SK-N-SH (cell line): Measurements from ENCODE around the gene ANKFN1. TPM values are rescaled to one million over a fixed set of nuclear protein-coding genes. Genes with fewer than 3 reads are reported as not detected.

ENCODE experiments used
- CTCF ChIA-PET: fragments of 300-600, 350-600 bp; formaldehyde crosslinking; extraction: SDS; loops from one replicate; lab custom pipeline; 2021; lab: Yijun Ruan, JAX
- POLR2A ChIA-PET: fragments of 350-600 bp; sonication (Branson Sonifier 250); formaldehyde crosslinking; extraction: SDS; loops from one replicate; lab custom pipeline; 2020; ENCODE audit warnings: antibody characterized with exemption, inconsistent platforms; lab: Yijun Ruan, JAX
- DNase-seq: peaks from one replicate; pipeline ENCODE4 v3.0.0; 2012
- H2AFZ ChIP-seq: fragments of 200-600 bp; sonication (generic); 2 replicates; pipeline ENCODE4 v1.8.1; 2016; ENCODE audit warnings: antibody characterized with exemption, mild to moderate bottlenecking, low read depth
- H3F3A ChIP-seq: fragments of 200-600 bp; sonication (generic); replicated peaks from 2 replicates; pipeline ENCODE3; 2016; ENCODE audit warnings: antibody characterized with exemption, mild to moderate bottlenecking; ENCODE audit not compliant: insufficient read depth
- H3K27ac ChIP-seq, 2 experiments: fragments of 200-500 bp in 1 of 2; fragments of 200-600 bp in 1 of 2; sonication (Bioruptor generic) in 1 of 2; sonication (generic), shearing (Covaris generic) in 1 of 2; 2 replicates each; pipeline versions ENCODE4 v1.5.1 to v1.6.1; 2014 to 2016; ENCODE audit warnings: low read depth in 2 of 2, inconsistent platforms in 1 of 2, low read length in 1 of 2, mild to moderate bottlenecking in 1 of 2, mixed read lengths in 1 of 2
- H3K27me3 ChIP-seq: fragments of 200-600 bp; sonication (generic), shearing (Covaris generic); 2 replicates; pipeline ENCODE4 v1.6.1; 2016; ENCODE audit warnings: mixed run types; ENCODE audit not compliant: insufficient read depth
- H3K36me3 ChIP-seq, 2 experiments: fragments of 200-500 bp in 1 of 2; fragments of 200-600 bp in 1 of 2; sonication (Bioruptor generic) in 1 of 2; sonication (generic) in 1 of 2; replicated peaks in 1 of 2; 2 replicates each; pipeline versions ENCODE3 to v1.5.1; 2014 to 2016; ENCODE audit warnings: low read length in 1 of 2, mild to moderate bottlenecking in 1 of 2; ENCODE audit not compliant: insufficient read depth in 2 of 2, control insufficient read depth in 1 of 2
- H3K4me1 ChIP-seq, 2 experiments: fragments of 200-500 bp in 1 of 2; fragments of 200-600 bp in 1 of 2; sonication (Bioruptor generic) in 1 of 2; sonication (generic), shearing (Covaris generic) in 1 of 2; 2 replicates each; pipeline versions ENCODE4 v1.5.1 to v1.6.1; 2014 to 2016; ENCODE audit warnings: low read depth in 1 of 2, low read length in 1 of 2, mixed run types in 1 of 2; ENCODE audit not compliant: insufficient read depth in 2 of 2, control insufficient read depth in 1 of 2
- H3K4me2 ChIP-seq: fragments of 200-600 bp; sonication (generic), shearing (Covaris generic); 2 replicates; pipeline ENCODE4 v1.6.1; 2017; ENCODE audit warnings: mixed run types
- H3K4me3 ChIP-seq, 2 experiments: fragments of 200-500 bp in 1 of 2; fragments of 200-600 bp in 1 of 2; sonication (Bioruptor generic) in 1 of 2; sonication (generic), shearing (Covaris generic) in 1 of 2; 2 replicates each; pipeline versions ENCODE4 v1.5.1 to v1.8.1; 2014 to 2016; ENCODE audit warnings: low read depth in 2 of 2, inconsistent platforms in 1 of 2, low read length in 1 of 2, mild to moderate bottlenecking in 1 of 2, mixed read lengths in 1 of 2, moderate library complexity in 1 of 2
- H3K79me2 ChIP-seq: fragments of 200-600 bp; sonication (generic); 2 replicates; pipeline ENCODE4 v1.8.1; 2017; ENCODE audit warnings: mild to moderate bottlenecking; ENCODE audit not compliant: insufficient read depth
- H3K9ac ChIP-seq: fragments of 200-600 bp; sonication (generic); 2 replicates; pipeline ENCODE4 v1.6.1; 2017; ENCODE audit warnings: mixed run types
- H3K9me2 ChIP-seq: fragments of 200-600 bp; sonication (generic); 2 replicates; pipeline ENCODE4 v1.6.1; 2017; ENCODE audit warnings: mixed run types
- H3K9me3 ChIP-seq: fragments of 200-600 bp; sonication (generic); 2 replicates; pipeline ENCODE4 v1.6.1; 2017; ENCODE audit warnings: mixed run types, mild to moderate bottlenecking, moderate library complexity
- H4K20me1 ChIP-seq: fragments of 200-600 bp; sonication (generic); 2 replicates; pipeline ENCODE4 v1.6.1; 2017; ENCODE audit warnings: mild to moderate bottlenecking, mixed run types; ENCODE audit not compliant: insufficient read depth
- CTCF ChIP-seq: fragments of 200-600 bp; sonication (generic); IDR thresholded peaks from 2 replicates; pipeline ENCODE4 v1.6.1; 2017; ENCODE audit warnings: antibody characterized with exemption, mild to moderate bottlenecking, moderate library complexity
- ELF1 ChIP-seq: IDR thresholded peaks from 2 replicates; pipeline ENCODE4 v1.4.0; 2012
- EZH2phosphoT487 ChIP-seq: fragments of 200-600 bp; sonication (generic); IDR thresholded peaks from 2 replicates; pipeline ENCODE4 v1.6.1; 2017; ENCODE audit warnings: low read depth, mixed run types, mild to moderate bottlenecking, antibody characterized with exemption, moderate library complexity, borderline replicate concordance
- GATA2 ChIP-seq: sonication (generic); formaldehyde crosslinking; IDR thresholded peaks from 2 replicates; pipeline ENCODE4 v1.5.0; 2020; ENCODE audit warnings: mild to moderate bottlenecking, missing genetic modification reagents
- MAX ChIP-seq: IDR thresholded peaks from 2 replicates; pipeline ENCODE4 v1.4.0; 2012; ENCODE audit warnings: low read depth
- MXI1 ChIP-seq: IDR thresholded peaks from 2 replicates; pipeline ENCODE4 v1.6.1; 2012; ENCODE audit warnings: mild to moderate bottlenecking, low read depth, low read length, improper control_type of control experiment
- NFIC ChIP-seq: IDR thresholded peaks from 2 replicates; pipeline ENCODE4 v1.4.0; 2012; ENCODE audit warnings: borderline replicate concordance
- NRF1 ChIP-seq: IDR thresholded peaks from 2 replicates; pipeline ENCODE4 v1.6.1; 2012; ENCODE audit warnings: low read depth, mild to moderate bottlenecking, low read length
- PBX3 ChIP-seq: IDR thresholded peaks from 2 replicates; pipeline ENCODE4; 2012
- RCOR1 ChIP-seq: fragments of 150-350 bp; IDR thresholded peaks from 2 replicates; pipeline ENCODE4 v1.6.1; 2017; ENCODE audit warnings: antibody characterized with exemption, low read length
- RXRA ChIP-seq: IDR thresholded peaks from 2 replicates; pipeline ENCODE4 v1.4.0; 2012; ENCODE audit warnings: low read depth, mild to moderate bottlenecking, borderline replicate concordance
- TCF12 ChIP-seq: IDR thresholded peaks from 2 replicates; pipeline ENCODE4 v1.4.0; 2012
- TEAD4 ChIP-seq: IDR thresholded peaks from 2 replicates; pipeline ENCODE4 v1.4.0; 2012; ENCODE audit warnings: mild to moderate bottlenecking, borderline replicate concordance; ENCODE audit not compliant: insufficient read depth
- USF1 ChIP-seq: IDR thresholded peaks from 2 replicates; pipeline ENCODE4 v1.4.0; 2012; ENCODE audit warnings: low read depth, borderline replicate concordance
- USF2 ChIP-seq: fragments of 150-350 bp; IDR thresholded peaks from 2 replicates; pipeline ENCODE4 v1.6.1; 2017; ENCODE audit warnings: antibody characterized with exemption, low read length, low read depth, borderline replicate concordance
- YY1 ChIP-seq: IDR thresholded peaks from 2 replicates; pipeline ENCODE4 v1.4.0; 2012; ENCODE audit warnings: low read depth, mild to moderate bottlenecking
- WGBS: methylation state at CpG from one replicate; pipeline ENCODE4 v1.1.6; 2017; ENCODE audit warnings: low lambda C conversion rate; 5-methylcytosine and 5-hydroxymethylcytosine counted together
- polyA plus RNA-seq, 3 experiments: library from polyadenylated mRNA; depleted of rRNA; stranded (reverse); fragments of >200 nt; gene quantifications; 2 replicates each; pipeline ENCODE4 v1.2.3, GENCODE V29; 2012

The ANKFN1 gene
- polyA plus RNA-seq, 1 of the 3 experiments (the other 2 are of a cell fraction) = 0.07 TPM

GRCh38 chr17:56416682-56417351, 263.5 kb downstream of the ANKFN1 start (continued):
- TF ChIP-seq CTCF = no peak
- no peak for TF ChIP-seq NRF1
- TF ChIP-seq RCOR1 = no peak

GRCh38 chr17:56424005-56424404, 270.7 kb downstream of the ANKFN1 start:
- Histone ChIP-seq H3K9me3 (no peaks in the 10 kb centered on the region), H3K27ac (no peak overlapping the region), H3F3A (no peaks in the 10 kb centered on the region), H4K20me1 (no peaks in the 10 kb centered on the region), H2AFZ (no peak overlapping the region), H3K4me2 (no peak overlapping the region), H3K79me2 (no peaks in the 10 kb centered on the region), H3K4me1 (no peaks in the 10 kb centered on the region), H3K4me3 (no peak overlapping the region), H3K36me3 (no peaks in the 10 kb centered on the region), H3K9ac (no peak overlapping the region), H3K9me2 (no peaks in the 10 kb centered on the region), H3K27me3 (peaks cover 12% of the 10 kb centered on the region; the same call in 1 of the 2 replicates)
- 0% methylated on average over 2 of the region's 2 CpGs for WGBS
- CTCF ChIA-PET = interaction anchor here (0.6 kb wide), 1 partner anchor 1328 kb away, joined by 3 read pairs; no protein-coding TSS in a partner anchor
- TF ChIP-seq TCF12 (no peak), MXI1 (no peak), YY1 (no peak), USF1 (no peak), CTCF (no peak), ELF1 (no peak), PBX3 (no peak), GATA2 (CRISPR knock-in tag) (no peak), NFIC (no peak), RXRA (no peak), MAX (no peak), TEAD4 (no peak), EZH2phosphoT487 (no peak), USF2 (no peak)
- POLR2A ChIA-PET = no interaction called here
- no peak for DNase-seq
